NCI-H82 treated with DMSO at 0.1 percent for 48 hours (cell line): Measurements from ENCODE around the gene UBE4B.
"Not testable (repeated sequence)": the region's sequence is repeated elsewhere in the genome, so short reads cannot be mapped to it uniquely, and the experiment has no call there.

Source experiments
- DNase-seq: peaks from one replicate; lab custom pipeline; 2025; ENCODE audit not compliant: unreplicated experiment; lab: John Stamatoyannopoulos, UW

UBE4B gene

DNA sequence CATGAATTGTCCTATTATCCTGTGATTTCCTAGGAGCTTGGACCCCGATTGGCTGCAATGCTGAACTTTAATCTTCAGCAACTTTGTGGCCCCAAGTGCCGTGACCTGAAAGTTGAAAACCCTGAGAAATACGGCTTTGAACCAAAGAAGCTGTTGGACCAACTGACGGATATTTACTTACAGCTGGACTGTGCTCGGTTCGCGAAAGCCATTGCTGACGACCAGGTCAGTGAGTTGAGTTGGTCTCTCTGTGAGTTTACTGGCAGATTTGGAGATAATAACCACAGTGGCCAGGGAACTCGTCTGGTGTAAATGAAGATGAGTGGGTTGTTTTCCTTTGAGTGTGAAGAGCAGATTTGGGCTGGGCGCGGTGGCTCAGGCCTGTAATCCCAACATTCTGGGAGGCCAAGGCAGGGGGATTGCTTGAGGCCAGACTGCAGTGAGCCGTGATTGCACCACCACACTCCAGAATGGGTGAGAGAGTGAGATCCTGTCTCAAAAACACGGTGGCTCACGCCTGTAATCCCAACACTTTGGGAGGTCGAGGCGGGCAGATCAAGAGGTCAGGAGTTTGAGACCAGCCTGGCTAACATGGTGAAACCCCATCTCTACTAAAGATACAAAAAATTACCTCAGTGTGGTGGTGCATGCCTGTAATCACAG is 138.5 kb downstream of the UBE4B start:
- DNase-seq: no peak

DNA sequence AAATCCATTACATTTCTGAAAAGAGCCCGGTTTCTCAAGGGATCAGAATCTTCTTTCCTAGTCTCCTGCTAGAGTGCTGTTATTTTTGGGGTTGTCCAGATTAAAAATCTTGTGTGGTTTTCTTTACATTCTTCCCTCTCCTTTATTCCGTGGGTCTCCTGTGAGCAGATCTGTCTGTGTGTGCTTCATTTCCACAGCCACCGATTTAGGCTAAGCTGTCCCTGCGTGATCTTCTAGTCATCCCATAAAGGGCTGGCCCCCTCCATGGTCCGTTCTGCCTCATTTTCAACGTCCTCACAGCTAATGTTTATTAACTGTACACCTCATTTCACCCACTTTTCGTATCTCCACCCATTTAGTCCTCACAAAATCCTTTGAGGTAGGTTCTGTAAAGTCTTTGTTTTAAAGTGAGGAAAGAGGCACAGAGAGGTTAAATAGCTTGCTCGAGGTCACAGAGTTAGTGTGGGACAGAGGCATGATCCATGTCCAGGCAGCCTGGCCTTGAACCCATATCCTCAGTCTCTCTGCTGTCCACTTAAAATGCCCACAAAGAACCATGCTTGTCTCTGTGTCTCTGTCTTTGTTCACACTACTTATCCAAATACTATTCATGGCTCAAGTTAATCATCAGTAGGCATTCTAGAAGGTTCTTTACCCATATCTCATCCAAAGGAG is 139.4 kb downstream of the UBE4B start:
- DNase-seq: no peak

DNA sequence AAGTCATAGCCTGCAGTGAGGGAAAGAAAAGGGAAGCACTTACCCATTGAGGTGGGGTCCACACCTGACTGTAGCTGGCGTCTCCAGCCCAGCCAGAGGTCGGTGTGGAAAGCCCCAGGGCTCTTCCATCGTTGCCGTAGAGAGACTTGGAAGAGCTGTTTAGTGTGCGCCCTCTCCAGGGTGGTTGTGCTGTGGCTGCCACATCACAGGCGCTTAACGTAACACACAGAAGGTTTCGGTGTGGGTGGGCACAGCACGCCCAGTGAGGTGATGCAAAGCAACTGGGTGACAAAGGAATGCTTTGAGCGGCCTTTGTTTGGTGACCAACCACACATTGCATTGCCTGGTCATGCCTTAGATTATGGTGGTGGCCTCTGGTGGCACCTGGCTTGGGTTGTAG is 140.8 kb downstream of the UBE4B start:
- DNase-seq: no peak

DNA sequence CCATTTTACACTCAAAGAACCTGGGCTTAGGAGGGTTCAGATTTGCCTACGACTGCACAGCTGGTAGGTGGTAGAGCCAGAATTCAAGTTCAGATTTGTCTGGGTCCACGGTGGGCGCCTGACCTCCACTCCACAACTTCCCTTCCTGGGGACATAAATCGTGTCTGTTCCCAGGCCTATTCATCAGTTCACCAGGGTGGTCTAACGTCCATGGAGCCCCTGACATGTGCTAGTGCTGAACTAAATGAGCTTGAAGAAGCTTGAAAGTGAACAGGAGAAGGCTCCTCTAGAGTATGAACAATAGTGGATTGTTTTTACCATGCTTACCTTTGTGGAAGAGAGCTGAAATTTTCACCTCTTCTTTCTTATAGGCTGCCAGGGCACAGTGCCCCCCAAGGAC is 145.1 kb downstream of the UBE4B start:
- DNase-seq: no peak

DNA sequence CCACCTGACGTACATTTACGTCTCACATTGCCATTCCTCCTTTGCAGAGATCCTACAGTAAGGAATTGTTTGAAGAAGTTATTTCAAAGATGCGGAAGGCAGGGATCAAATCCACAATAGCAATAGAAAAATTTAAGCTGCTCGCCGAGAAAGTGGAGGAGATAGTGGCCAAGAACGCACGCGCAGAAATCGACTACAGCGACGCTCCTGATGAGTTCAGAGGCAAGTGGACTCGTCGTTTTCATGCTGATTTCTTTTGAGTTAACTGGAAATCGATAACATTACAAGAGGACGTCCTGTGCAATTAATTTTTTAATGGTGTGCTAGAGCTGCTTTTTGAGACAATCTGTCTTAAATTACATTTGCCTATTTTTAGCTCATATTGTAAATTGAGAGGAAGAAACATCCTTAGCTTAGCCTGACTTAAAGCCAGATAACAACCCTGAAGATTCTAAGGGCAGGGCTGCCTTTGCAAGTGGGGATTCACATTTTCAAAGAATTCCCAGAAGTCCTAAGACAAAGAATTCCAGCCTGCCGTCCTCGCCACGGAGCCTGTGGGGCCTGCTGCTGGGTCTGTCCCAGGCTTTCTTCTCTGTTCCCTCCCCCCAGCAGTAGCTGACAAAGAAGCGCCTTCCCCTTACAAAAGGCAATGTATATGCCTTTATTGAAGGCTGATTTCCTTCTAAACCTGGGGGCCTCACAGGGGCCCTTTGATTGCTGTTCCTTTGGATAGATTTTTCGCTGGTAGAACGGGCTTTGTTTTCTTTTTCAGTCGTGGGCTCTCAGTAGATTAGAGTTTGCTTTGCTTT is 146.0 kb downstream of the UBE4B start:
- no peak for DNase-seq

DNA sequence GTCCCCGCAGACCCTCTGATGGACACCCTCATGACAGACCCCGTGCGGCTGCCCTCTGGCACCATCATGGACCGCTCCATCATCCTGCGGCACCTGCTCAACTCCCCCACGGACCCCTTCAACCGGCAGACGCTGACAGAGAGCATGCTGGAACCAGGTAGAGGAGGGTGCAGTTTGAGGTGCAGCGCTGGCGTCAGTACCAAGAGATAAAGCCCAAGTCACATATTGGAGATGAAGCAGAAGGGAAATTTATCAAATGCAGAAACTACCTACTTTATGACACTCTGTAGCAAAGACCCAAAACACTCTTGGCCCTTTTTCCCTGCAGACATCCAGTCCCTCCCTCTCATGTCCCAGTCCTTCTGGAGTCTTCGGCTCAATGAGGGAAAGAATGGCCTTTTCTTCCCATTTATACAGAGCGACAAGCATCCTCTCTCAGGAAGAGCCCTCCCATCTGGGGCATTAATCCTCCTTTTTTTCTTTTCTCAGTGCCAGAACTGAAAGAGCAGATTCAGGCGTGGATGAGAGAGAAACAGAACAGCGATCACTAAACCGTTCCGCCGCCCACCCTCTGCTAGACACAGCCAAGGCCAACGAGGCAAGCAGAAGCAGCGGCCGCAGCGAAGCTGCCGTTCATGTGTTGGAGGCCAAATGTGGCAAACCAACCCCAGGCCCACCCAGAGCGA is 146.8 kb downstream of the UBE4B start:
- DNase-seq: no peak

DNA sequence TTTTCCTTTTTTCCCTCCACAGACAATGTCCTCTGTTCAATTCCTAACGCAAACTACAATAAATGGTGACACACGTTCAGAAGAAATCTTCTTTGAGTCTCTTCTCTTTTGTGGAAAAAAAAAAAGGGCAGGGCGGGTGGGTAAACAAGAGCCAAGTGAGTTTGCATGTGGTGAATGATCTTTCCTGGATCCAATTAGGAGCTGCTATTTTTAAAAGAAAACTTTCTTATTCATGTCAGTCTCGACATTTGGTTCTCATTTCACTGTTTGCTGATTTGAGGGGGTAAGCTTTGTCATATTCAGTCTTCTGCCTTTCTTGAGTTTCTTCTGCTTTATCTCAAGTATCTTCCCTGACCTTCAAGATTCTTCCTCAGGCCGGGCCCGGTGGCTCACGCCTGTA is 148.4 kb downstream of the UBE4B start:
- no peak for DNase-seq

DNA sequence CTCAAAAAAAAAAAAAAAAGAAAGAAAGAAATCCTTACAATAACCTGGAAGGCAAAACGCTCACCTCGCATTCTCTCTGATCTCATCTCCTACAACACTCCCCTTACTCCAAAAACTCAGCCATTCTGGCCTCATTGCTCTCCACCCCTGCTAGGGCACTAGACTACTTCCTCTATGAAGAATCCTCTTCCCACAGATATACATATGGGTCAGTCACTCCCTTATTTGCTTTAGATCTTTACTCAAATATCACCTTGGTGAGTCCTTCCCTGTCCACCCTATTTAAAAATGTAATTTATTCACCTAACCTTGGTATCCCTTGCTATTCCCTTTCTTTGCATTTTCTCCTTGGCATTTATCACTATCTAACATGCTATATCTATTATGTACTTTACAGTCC is 153.0 kb downstream of the UBE4B start:
- DNase-seq: no peak

DNA sequence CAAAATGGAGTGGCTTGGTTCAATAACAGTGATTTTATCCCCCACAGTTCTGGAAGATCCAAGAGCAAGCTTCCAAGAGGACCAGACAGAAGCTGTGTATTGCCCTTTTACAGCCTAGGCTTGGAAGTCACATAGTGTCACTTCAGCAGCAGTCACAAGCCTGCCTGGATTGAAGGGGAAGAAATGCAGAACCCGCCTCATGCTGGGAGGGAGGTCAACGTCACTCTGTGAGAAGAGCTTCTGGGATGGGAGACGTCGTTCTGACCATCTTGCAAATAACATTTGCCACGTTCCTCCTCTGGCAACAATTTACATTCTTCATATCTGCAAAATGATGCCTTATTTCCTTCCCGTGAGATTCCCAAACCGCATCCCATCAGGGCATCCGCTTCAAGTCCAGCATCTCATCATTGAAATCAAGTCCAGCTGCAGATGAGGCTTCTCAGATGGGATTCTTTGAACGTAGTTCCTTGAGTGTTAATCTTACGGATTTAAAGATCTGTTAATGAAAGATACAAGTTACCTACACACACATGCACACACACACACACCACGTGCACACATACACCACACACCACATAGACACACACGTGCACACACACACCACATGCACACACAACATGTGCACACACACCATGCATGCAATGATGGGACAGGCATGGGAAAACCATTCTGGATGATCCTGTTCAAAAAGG is 153.7 kb downstream of the UBE4B start:
- no peak for DNase-seq

DNA sequence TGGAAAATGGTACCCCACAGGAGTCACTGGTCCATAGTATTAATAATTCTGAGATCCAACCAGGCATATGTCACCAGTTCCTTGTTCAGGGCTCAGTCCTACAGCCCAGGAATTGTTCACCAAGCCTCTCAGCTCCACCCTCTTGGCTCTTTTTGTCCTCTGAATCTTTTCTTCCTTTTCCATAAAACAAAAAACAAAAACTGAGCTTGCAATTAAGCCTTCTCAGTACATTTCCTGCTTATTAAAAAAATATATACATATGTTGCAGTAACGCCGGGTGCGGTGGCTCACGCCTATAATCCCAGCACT is 154.2 kb downstream of the UBE4B start:
- no peak for DNase-seq

DNA sequence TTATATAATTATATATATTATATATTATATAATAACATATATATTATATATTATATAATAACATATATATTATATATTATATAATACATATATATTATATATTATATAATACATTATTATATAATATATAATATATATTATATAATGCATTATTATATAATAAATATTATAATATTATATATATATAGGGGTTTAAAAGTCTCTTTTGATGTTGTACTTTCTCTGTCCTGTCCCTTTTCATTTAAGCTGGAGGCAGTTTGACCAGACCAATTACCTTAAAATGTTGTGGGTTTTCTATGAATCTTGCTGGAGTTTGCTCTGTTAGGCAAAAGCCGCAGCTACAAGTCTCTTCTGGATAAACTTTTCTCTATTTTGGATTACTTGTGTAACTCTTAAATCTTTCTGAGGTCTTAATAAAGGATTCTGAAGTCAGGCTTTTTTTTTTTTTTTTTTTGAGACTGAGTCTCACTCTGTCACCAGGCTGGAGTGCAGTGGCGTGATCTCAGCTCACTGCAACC is 155.4 kb downstream of the UBE4B start:
- no peak for DNase-seq

DNA sequence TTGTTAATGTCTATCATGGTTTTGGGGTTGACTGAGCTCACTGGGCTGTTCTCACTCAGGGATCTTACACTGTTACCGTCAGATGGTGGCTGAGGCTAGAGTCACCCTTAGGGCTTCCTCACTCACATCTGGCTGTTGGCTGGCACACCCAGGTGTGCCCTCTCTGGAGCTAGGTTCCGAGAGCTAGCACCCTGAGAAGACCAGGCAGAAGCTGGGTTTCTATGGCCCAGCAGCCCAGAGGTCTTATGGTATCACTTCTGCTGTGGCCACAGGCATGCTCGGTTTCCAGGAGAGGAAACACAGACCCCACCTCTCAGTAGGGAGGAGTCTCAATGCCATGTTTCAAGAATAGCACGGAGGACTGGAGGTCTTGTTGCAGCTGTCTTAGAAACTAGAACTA is 156.9 kb downstream of the UBE4B start:
- no peak for DNase-seq

DNA sequence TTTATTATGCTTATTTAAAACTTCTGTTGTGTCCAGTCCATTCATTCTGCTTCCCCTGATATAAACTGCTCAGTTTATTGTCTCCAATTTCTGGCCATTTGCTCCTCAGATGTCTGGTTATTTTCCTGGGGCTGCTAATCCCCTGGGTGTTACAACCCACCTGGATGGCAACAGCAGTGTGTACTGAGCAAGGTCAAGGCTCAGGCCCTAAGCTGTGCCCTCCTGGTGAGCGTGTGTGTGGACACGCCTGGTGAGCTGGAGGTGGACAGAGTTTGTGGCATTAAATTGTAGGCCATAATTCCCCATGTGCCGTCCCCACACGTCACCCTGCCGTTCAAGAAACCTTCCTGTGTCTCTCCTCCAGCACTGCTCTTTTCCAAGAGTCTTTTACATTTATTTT is 159.5 kb downstream of the UBE4B start:
- DNase-seq: no peak

DNA sequence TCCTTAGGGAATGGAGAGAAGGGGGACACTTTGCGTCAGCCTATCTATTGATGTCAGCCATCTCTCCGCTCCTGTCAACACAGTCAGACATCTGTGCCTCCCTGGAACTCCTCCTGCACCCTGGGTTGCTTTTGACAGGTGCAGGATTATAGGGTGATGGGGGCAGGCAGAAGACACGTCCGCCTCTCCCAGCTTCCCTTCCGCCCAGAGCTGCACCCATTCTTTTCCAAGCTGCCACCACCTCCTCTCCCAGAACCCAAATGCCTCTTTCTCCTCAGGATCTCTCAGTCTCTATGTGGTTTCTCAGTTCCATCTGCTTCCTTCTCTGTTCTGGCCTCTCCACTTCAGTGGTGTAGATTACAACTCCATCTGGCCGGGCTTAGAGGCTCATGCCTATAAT is 160.5 kb downstream of the UBE4B start:
- peak; percentile 94 for DNase-seq

DNA sequence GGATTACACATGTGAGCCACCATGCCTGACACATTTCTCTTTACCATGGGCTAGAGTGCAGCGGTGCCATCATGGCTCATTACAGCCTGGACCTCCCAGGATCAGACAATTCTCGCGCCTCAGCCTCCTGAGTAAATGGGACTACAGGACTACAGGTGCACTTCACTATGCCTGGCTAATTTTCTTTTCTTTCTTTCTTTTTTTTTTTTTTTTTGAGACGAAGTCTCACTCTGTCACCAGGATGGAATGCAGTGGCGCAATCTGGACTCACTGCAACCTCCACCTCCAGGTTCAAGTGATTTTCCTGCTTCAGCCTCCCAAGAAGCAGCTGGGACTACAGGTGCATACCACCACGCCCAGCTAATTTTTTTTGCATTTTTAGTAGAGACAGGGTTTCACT is 162.8 kb downstream of the UBE4B start:
- DNase-seq: no peak

DNA sequence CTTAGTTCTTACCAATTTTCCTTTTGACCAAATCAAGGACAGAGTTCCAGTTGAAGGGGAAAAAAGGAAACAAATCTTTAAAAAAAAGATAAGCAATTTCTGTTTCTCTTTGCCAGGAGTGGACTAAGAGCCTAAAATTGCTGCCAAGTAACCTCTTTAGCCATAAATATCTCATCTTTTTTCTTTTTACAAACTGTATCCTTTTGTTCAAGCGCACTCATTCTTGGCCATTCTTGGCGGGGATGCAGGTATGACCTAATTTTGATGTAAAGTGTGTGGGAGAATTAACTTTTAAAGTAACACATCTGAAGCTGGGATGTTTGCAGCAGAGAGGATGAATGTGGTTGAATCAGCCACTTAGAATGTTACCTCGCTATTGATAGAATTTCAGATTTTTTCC is 164.2 kb downstream of the UBE4B start:
- no peak for DNase-seq

DNA sequence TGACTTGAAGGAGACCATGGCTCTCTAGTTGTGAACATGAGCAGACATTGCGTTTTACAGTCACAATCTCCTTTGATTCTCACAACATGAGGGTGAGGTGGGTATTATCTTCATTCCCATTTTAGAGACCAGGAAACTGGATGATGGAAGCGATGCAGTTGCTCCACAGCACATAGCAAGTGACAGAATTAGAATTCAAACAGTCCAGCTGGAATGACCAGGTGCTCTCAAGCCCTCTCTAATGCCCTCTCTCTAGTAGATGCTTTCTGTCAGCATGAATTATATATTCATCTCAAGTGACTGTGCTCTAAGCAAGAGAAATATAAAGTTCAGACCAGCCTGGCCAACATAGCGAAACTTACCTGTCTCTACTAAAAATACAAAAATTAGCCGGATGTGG is 167.9 kb downstream of the UBE4B start:
- DNase-seq: no peak

DNA sequence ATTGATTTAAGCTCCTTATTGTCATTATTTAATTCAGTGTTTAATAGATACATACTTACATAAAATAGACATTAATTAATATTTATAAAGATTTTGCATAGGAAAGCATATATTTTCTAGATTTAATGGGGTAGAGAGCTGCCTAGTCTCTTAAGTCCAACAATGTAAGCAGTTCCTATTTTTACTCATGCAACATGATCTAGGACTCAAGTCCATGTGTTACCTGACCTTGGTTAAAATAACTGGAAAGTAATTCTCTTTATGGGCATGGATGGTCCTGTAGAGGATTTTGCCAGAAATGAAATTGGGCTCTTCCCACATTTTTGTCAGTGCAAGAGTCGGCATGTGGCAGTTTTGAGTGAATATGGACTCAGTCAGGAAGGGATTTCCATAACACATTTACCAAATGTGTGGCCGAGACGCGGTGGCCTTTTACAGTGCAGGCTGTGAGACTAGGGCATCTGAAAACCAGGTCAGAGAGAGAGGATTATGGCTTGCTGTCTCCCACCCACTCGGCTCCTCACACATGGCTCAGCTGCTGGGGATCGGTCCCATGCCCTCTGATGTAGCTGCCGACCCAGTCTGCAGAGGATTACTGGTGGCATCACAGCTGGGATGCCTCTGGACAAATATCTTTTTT is 171.4 kb downstream of the UBE4B start:
- DNase-seq: no peak

DNA sequence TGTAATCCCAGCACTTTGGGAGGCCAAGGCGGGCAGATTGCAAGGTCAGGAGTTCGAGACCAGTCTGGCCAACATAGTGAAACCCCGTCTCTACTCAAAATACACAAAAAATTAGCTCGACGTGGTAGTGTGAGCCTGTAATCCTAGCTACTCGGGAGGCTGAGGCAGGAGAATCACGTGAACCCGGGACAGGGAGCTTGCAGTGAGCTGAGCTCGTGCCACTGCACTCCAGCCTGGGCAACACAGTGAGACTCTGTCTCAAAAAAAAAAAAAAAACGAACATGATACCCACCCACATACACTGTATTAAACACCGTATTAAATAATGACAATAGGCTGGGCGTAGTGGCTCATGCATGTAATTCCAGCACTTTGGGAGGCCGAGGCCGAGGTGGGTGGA is 172.4 kb downstream of the UBE4B start:
- DNase-seq: not testable (repeated sequence)

DNA sequence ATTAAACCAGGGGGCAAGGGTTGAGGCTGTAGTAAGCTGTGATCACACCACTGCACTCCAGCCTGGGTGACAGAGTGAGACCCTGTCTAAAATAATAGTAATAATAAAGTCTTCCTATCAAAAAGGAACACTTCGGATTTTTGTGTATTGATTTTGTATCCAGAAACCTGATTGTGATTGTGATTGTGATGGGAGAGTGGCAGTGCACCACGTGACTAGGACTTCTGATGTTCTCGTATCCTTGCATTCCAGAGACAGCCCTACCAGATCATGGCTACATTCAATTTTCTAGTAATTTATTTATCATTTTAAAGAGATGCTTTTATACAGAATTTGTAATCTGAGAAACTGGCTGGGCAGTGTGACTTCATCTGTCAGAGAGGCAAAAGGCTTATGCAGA is 175.1 kb downstream of the UBE4B start:
- no peak for DNase-seq

DNA sequence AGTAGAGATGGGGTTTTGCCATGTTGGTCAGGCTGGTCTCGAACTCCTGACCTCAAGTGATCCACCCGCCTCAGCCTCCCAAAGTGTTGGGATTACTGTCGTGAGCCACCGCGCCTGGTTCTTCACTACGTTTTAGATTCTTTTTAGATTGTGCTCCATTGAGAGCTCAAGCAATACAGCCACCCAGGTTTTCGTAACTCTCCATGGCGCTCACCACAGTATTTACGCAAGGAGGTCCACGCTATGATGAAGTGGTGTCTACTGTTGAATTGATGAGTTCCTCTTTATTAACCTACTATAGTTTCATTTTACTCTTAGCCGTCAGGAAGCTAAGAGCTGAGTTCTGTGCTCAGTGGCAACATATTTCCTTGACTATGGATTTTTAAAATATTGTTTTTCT is 175.8 kb downstream of the UBE4B start:
- no peak for DNase-seq
